Measurements from ENCODE around the gene PLOD1. TPM values are rescaled to one million over a fixed set of nuclear protein-coding genes. Genes with fewer than 3 reads are reported as not detected.
"Not testable (repeated sequence)": the region's sequence is repeated elsewhere in the genome, so short reads cannot be mapped to it uniquely, and the experiment has no call there.

PLOD1 gene
- polyA plus RNA-seq, 1 donor from 2014 or later: 2.1 TPM

GRCh38 chr1:11908095-11908675, 26.3 kb upstream of the PLOD1 start:
- Histone ChIP-seq H3F3A (ENCODE audit: insufficient read depth, low read length, poor library complexity, severe bottlenecking) (no peaks in the 10 kb centered on the region), H3K4me2 (ENCODE audit: low read length) (peak overlapping the region; percentile 94), H3K27me3 (ENCODE audit: insufficient read depth, low read depth, low read length) (no peaks in the 10 kb centered on the region), H4K20me1 (ENCODE audit: insufficient read depth) (no peaks in the 10 kb centered on the region), H3K79me2 (replicated peaks; ENCODE audit: insufficient read depth, low read length) (no peaks in the 10 kb centered on the region), H3K27ac (ENCODE audit: low read length) (peak overlapping the region; percentile 99), H3K9me3 (ENCODE audit: low read length) (no peaks in the 10 kb centered on the region), H3K9ac (ENCODE audit: low read length) (peak overlapping the region; percentile 98), H3K36me3 (ENCODE audit: insufficient read depth, low read length) (no peaks in the 10 kb centered on the region), H3K9me2 (ENCODE audit: insufficient read depth, low read length) (no peaks in the 10 kb centered on the region), H2AFZ (ENCODE audit: low read depth, low read length) (no peak overlapping the region), H3K4me3 (ENCODE audit: low read length) (peak overlapping the region; percentile 75)
- peak; percentile 95 for TF ChIP-seq EP300 (conservative IDR thresholded peaks at IDR 0.05; ENCODE audit: poor library complexity, severe bottlenecking)
- peak; percentile 49 for TF ChIP-seq REST (IDR thresholded peaks at IDR 0.05; ENCODE audit: borderline replicate concordance)
- no peak for TF ChIP-seq EZH2 (IDR thresholded peaks at IDR 0.05; ENCODE audit: borderline replicate concordance, insufficient read depth, low read length, poor library complexity, severe bottlenecking)
- TF ChIP-seq MXI1 (conservative IDR thresholded peaks at IDR 0.05; ENCODE audit: poor library complexity, severe bottlenecking): no peak
- peak; percentile 97 for TF ChIP-seq POLR2AphosphoS5 (IDR thresholded peaks at IDR 0.05)
- TF ChIP-seq SMC3 (conservative IDR thresholded peaks at IDR 0.05; ENCODE audit: poor library complexity): no peak
- no peak for TF ChIP-seq TAF1 (IDR thresholded peaks at IDR 0.05; ENCODE audit: low read depth)
- TF ChIP-seq RAD21 (conservative IDR thresholded peaks at IDR 0.05): no peak

- not testable (repeated sequence) for H3K79me2 ChIP-seq (replicated peaks; ENCODE audit: insufficient read depth, low read length); H3K9ac ChIP-seq (ENCODE audit: low read length); H3K4me3 ChIP-seq (ENCODE audit: low read length); H2AFZ ChIP-seq (ENCODE audit: low read depth, low read length); H3K27ac ChIP-seq (ENCODE audit: low read length); H3K9me2 ChIP-seq (ENCODE audit: insufficient read depth, low read length); H3K9me3 ChIP-seq (ENCODE audit: low read length); H3K36me3 ChIP-seq (ENCODE audit: insufficient read depth, low read length); H3K27me3 ChIP-seq (ENCODE audit: insufficient read depth, low read depth, low read length); H3K4me2 ChIP-seq (ENCODE audit: low read length); H4K20me1 ChIP-seq (ENCODE audit: insufficient read depth); H3F3A ChIP-seq (ENCODE audit: insufficient read depth, low read length, poor library complexity, severe bottlenecking)
Observed at GRCh38 chr1:11910914-11911228, 23.6 kb upstream of the PLOD1 start.

GRCh38 chr1:11912000-11912399, 22.5 kb upstream of the PLOD1 start:
- Histone ChIP-seq H3K36me3 (ENCODE audit: insufficient read depth, low read length) (no peaks in the 10 kb centered on the region), H3F3A (ENCODE audit: insufficient read depth, low read length, poor library complexity, severe bottlenecking) (no peaks in the 10 kb centered on the region), H3K9ac (ENCODE audit: low read length) (no peak overlapping the region), H3K9me3 (ENCODE audit: low read length) (no peaks in the 10 kb centered on the region), H3K27ac (ENCODE audit: low read length) (no peak overlapping the region), H3K9me2 (ENCODE audit: insufficient read depth, low read length) (no peaks in the 10 kb centered on the region), H4K20me1 (ENCODE audit: insufficient read depth) (no peaks in the 10 kb centered on the region), H3K4me2 (ENCODE audit: low read length) (no peak overlapping the region), H3K79me2 (replicated peaks; ENCODE audit: insufficient read depth, low read length) (no peaks in the 10 kb centered on the region), H3K27me3 (ENCODE audit: insufficient read depth, low read depth, low read length) (no peaks in the 10 kb centered on the region), H3K4me3 (ENCODE audit: low read length) (no peak overlapping the region), H2AFZ (ENCODE audit: low read depth, low read length) (no peak overlapping the region)
- no peak for TF ChIP-seq TAF1 (IDR thresholded peaks at IDR 0.05; ENCODE audit: low read depth)
- TF ChIP-seq EP300 (conservative IDR thresholded peaks at IDR 0.05; ENCODE audit: poor library complexity, severe bottlenecking): no peak
- TF ChIP-seq CTCF (IDR thresholded peaks at IDR 0.05; ENCODE audit: poor library complexity, severe bottlenecking): no peak
- no peak for TF ChIP-seq SMC3 (conservative IDR thresholded peaks at IDR 0.05; ENCODE audit: poor library complexity)
- TF ChIP-seq POLR2AphosphoS5 (IDR thresholded peaks at IDR 0.05): no peak
- TF ChIP-seq EZH2 (IDR thresholded peaks at IDR 0.05; ENCODE audit: borderline replicate concordance, insufficient read depth, low read length, poor library complexity, severe bottlenecking): no peak
- no peak for TF ChIP-seq MXI1 (conservative IDR thresholded peaks at IDR 0.05; ENCODE audit: poor library complexity, severe bottlenecking)
- no peak for TF ChIP-seq REST (IDR thresholded peaks at IDR 0.05; ENCODE audit: borderline replicate concordance)
